PC-3 (cell line): ENCODE data around the gene CES3. TPM values are rescaled to one million over a fixed set of nuclear protein-coding genes. Genes with fewer than 3 reads are reported as not detected.
A peak's percentile ranks its signal among the peaks of the same experiment; 100 is the strongest.

Source experiments
- ATAC-seq: fragments of 200-7000 bp; cut with Tn5 transposase; 2 replicates; pipeline ENCODE4 v1.9.1; 2020; ENCODE audit warnings: mild to moderate bottlenecking, moderate library complexity
- BruUV-seq: library from RNA; stranded (reverse); fragments of 400-500 nt; replicated peaks from 2 replicates; lab custom pipeline; 2021; lab: Mats Ljungman, UMichigan
- CTCF ChIA-PET: fragments of 300-600 bp; sonication (Branson Sonifier 250); formaldehyde crosslinking; loops from one replicate; lab custom pipeline; 2022; ENCODE audit warnings: antibody characterized with exemption; lab: Charles Lee
- POLR2A ChIA-PET: fragments of 300-600 bp; sonication (Branson Sonifier 250); formaldehyde crosslinking; loops from one replicate; lab custom pipeline; 2022; ENCODE audit warnings: antibody characterized with exemption; ENCODE audit not compliant: unreplicated experiment; lab: Charles Lee
- DNase-seq: peaks from one replicate; pipeline ENCODE4 v3.0.0-alpha.2; 2015
- H2AFZ ChIP-seq: fragments of 300-600 bp; sonication (generic); 2 replicates; pipeline ENCODE4 v1.6.0; 2016; ENCODE audit warnings: antibody characterized with exemption, low read length
- H3F3A ChIP-seq: fragments of 300-600 bp; sonication (generic); one replicate; pipeline ENCODE4 v1.6.0; 2017; ENCODE audit warnings: antibody characterized with exemption, low read length, control low read depth, mild to moderate bottlenecking; ENCODE audit not compliant: unreplicated experiment
- H3K27ac ChIP-seq: fragments of 300-600 bp; sonication (generic); 2 replicates; pipeline ENCODE4 v1.5.1; 2016; ENCODE audit warnings: mild to moderate bottlenecking, low read length
- H3K27me3 ChIP-seq: fragments of 300-600 bp; sonication (generic); 2 replicates; pipeline ENCODE4 v1.6.1; 2016; ENCODE audit warnings: low read length, mixed read lengths
- H3K36me3 ChIP-seq: fragments of 300-600 bp; sonication (generic); 2 replicates; pipeline ENCODE4 v1.6.1; 2016; ENCODE audit warnings: low read depth, mixed run types, low read length, mixed read lengths
- H3K4me1 ChIP-seq: fragments of 300-600 bp; sonication (generic); 2 replicates; pipeline ENCODE4 v1.5.1; 2016; ENCODE audit warnings: low read length; ENCODE audit not compliant: insufficient read depth
- H3K4me2 ChIP-seq: fragments of 300-600 bp; sonication (generic); 2 replicates; pipeline ENCODE4 v1.6.0; 2016; ENCODE audit warnings: low read length
- H3K4me3 ChIP-seq: fragments of 300-600 bp; sonication (generic); 2 replicates; pipeline ENCODE4 v1.5.1; 2016; ENCODE audit warnings: mild to moderate bottlenecking, low read length, mixed read lengths
- H3K79me2 ChIP-seq: fragments of 300-600 bp; sonication (generic); 2 replicates; pipeline ENCODE4 v1.6.1; 2017; ENCODE audit warnings: low read length, mixed read lengths
- H3K9ac ChIP-seq: fragments of 300-600 bp; sonication (generic); 2 replicates; pipeline ENCODE4 v1.6.0; 2016; ENCODE audit warnings: mild to moderate bottlenecking, low read length
- H3K9me2 ChIP-seq: fragments of 300-600 bp; sonication (generic); replicated peaks from 2 replicates; pipeline ENCODE4 v1.6.1; 2016; ENCODE audit warnings: mixed run types, low read length, mixed read lengths
- H3K9me3 ChIP-seq: fragments of 300-600 bp; sonication (generic); 2 replicates; pipeline ENCODE4 v1.6.1; 2016; ENCODE audit warnings: low read length, mixed read lengths
- H4K20me1 ChIP-seq: fragments of 300-600 bp; sonication (generic); 2 replicates; pipeline ENCODE4 v1.6.1; 2016; ENCODE audit warnings: low read length, mixed read lengths
- CTCF ChIP-seq: fragments of 300-600 bp; sonication (generic); conservative IDR thresholded peaks from 2 replicates; pipeline ENCODE4 v1.5.1; 2017; ENCODE audit warnings: antibody characterized with exemption, low read depth, mild to moderate bottlenecking, low read length
- EZH2 ChIP-seq: fragments of 300-600 bp; sonication (generic); IDR thresholded peaks from one replicate; pipeline ENCODE4 v1.6.1; 2017; ENCODE audit warnings: antibody characterized with exemption, mild to moderate bottlenecking, low read length; ENCODE audit not compliant: unreplicated experiment
- EZH2phosphoT487 ChIP-seq: fragments of 300-600 bp; sonication (generic); IDR thresholded peaks from 2 replicates; pipeline ENCODE4 v1.6.1; 2018; ENCODE audit warnings: mild to moderate bottlenecking, antibody characterized with exemption, low read length, borderline replicate concordance
- intact Hi-C: fragments of 100-400 bp; cut with micrococcal nuclease; formaldehyde crosslinking; loops from 2 replicates; pipeline ENCODE4 v1.9.0; 2023
- total RNA-seq: library from RNA; depleted of rRNA; stranded (reverse); fragments of >200 nt; gene quantifications from 2 replicates; pipeline ENCODE4 v1.2.3, GENCODE V29; 2014

The CES3 gene
- total RNA-seq, 1 experiment from 2014 or later, result 0.26 TPM

- H3K9me2 ChIP-seq, result no peaks in the 10 kb centered on the region
- no peak overlapping the region for H3K27ac ChIP-seq
- ChIA-PET POLR2A (no interaction called here), CTCF (no interaction called here)
- no TSS peak for BruUV-seq
- peak overlapping the region; percentile 70; the same call in 1 of the 2 replicates for H3K4me3 ChIP-seq
- no peaks in the 10 kb centered on the region for H3K79me2 ChIP-seq
- DNase-seq (no peak), ATAC-seq (no peak)
- H3F3A ChIP-seq, result no peaks in the 10 kb centered on the region
- no peaks in the 10 kb centered on the region for H3K27me3 ChIP-seq
- H4K20me1 ChIP-seq, result no peaks in the 10 kb centered on the region
- no peaks in the 10 kb centered on the region for H3K9me3 ChIP-seq
- peak overlapping the region; percentile 81 for H2AFZ ChIP-seq
- H3K4me2 ChIP-seq, result peak overlapping the region; percentile 86
- TF ChIP-seq EZH2phosphoT487, result no peak
- TF ChIP-seq CTCF, result no peak
- TF ChIP-seq EZH2, result no peak
- H3K4me1 ChIP-seq, result no peaks in the 10 kb centered on the region; the same call in 1 of the 2 replicates
- H3K36me3 ChIP-seq, result no peaks in the 10 kb centered on the region
- intact Hi-C loops, result loop anchor here (1.0 to 5.0 kb wide), 2 partner anchors 37 to 148 kb away; partner anchors contain the start of gene HSF4
- H3K9ac ChIP-seq, result no peak overlapping the region
Observed at GRCh38 chr16:67014634-67015312, 53.7 kb downstream of the CES3 start.

- Histone ChIP-seq H3K9me3 (no peaks in the 10 kb centered on the region), H3F3A (no peaks in the 10 kb centered on the region), H3K9me2 (no peaks in the 10 kb centered on the region), H3K27me3 (no peaks in the 10 kb centered on the region), H3K4me2 (no peak overlapping the region), H3K36me3 (no peaks in the 10 kb centered on the region), H3K4me1 (no peaks in the 10 kb centered on the region; the same call in 1 of the 2 replicates), H4K20me1 (no peaks in the 10 kb centered on the region), H3K9ac (no peak overlapping the region), H2AFZ (no peak overlapping the region), H3K27ac (no peak overlapping the region), H3K79me2 (no peaks in the 10 kb centered on the region), H3K4me3 (no peak overlapping the region)
- DNase-seq (no peak), ATAC-seq (no peak)
- TF ChIP-seq EZH2, result no peak
- TF ChIP-seq CTCF, result peak; percentile 28; the same call in 1 of the 2 replicates
- POLR2A ChIA-PET, result no interaction called here
- BruUV-seq, result no TSS peak
- CTCF ChIA-PET, result no interaction called here
- intact Hi-C loops, result loop anchor here (1.0 to 5.0 kb wide), 2 partner anchors 38 to 147 kb away; partner anchors contain the start of gene HSF4
Observed at GRCh38 chr16:67015313-67015731, 54.3 kb downstream of the CES3 start.

GRCh38 chr16:67016143-67016542 is 55.1 kb downstream of the CES3 start:
- H2AFZ ChIP-seq, result no peak overlapping the region
- H3K4me2 ChIP-seq, result no peak overlapping the region
- no peak overlapping the region for H3K4me3 ChIP-seq
- no peaks in the 10 kb centered on the region for H3K9me2 ChIP-seq
- TF ChIP-seq EZH2phosphoT487 (no peak), CTCF (no peak), EZH2 (no peak)
- intact Hi-C loops, result loop anchor here (5.0 kb wide), 1 partner anchor 146 kb away; the partner anchor contains the start of gene HSF4
- H4K20me1 ChIP-seq, result no peaks in the 10 kb centered on the region
- DNase-seq (no peak), ATAC-seq (no peak)
- no peaks in the 10 kb centered on the region; the same call in 1 of the 2 replicates for H3K4me1 ChIP-seq
- ChIA-PET POLR2A (no interaction called here), CTCF (no interaction called here)
- H3F3A ChIP-seq, result no peaks in the 10 kb centered on the region
- no peak overlapping the region for H3K27ac ChIP-seq
- no peaks in the 10 kb centered on the region for H3K36me3 ChIP-seq
- no peak overlapping the region for H3K9ac ChIP-seq
- H3K9me3 ChIP-seq, result no peaks in the 10 kb centered on the region
- BruUV-seq, result no TSS peak
- no peaks in the 10 kb centered on the region for H3K27me3 ChIP-seq
- no peaks in the 10 kb centered on the region for H3K79me2 ChIP-seq
